Activated CD8-positive, alpha-beta memory T cell treated with anti-CD3 and anti-CD28 coated beads, Interleukin-2, amount 50 U/mL, for 24 hours (primary cell): ENCODE measurements around the gene OVCH2.

Source experiments
- DNase-seq: peaks from one replicate; pipeline ENCODE4 v3.0.0-alpha.2; 2020; ENCODE audit errors: extremely low read depth

Gene OVCH2

DNA sequence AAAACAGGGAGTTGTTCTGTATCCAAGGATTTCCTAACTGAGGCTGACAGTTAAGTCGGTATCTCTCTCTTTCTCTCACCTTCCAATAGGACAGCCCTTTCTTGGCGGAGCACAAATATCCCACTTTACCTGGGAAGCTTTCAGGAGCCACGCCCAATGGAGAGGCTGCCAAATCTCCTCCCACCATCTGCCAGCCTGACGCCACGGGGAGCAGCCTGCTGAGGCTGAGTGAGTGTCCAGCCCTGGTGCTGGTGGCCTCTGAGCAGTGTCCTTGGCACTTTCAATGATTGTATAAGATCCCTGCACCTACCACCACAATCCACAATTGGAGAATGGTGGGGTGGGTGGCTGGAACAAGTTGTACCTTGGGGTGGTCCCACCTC is 66.6 kb downstream of the OVCH2 start:
- no peak for DNase-seq
